NB4 (cell line): ENCODE data around the gene ANKDD1A.

Experiments
- DNase-seq: peaks from one replicate; pipeline ENCODE4 v3.0.0; 2010; ENCODE audit warnings: low read depth
- H3K4me3 ChIP-seq: one replicate; pipeline ENCODE4 v1.5.1; 2011; ENCODE audit warnings: mild to moderate bottlenecking, low read depth, low read length, moderate library complexity
- CTCF ChIP-seq: IDR thresholded peaks from one replicate; pipeline ENCODE4 v1.5.1; 2012; ENCODE audit warnings: low read depth, low read length
- MAX ChIP-seq: IDR thresholded peaks from 2 replicates; pipeline ENCODE4 v1.6.1; 2011; ENCODE audit warnings: low read depth, low read length
- MYC ChIP-seq: IDR thresholded peaks from 2 replicates; pipeline ENCODE4 v1.6.1; 2011; ENCODE audit warnings: low read depth, low read length
- POLR2A ChIP-seq: IDR thresholded peaks from 2 replicates; pipeline ENCODE4 v1.6.1; 2011; ENCODE audit warnings: mild to moderate bottlenecking; ENCODE audit not compliant: insufficient read length; ENCODE audit errors: extremely low read depth

The ANKDD1A gene

GRCh38 chr15:64865998-64866520 lies 45.6 kb upstream of the ANKDD1A start:
- no peak for DNase-seq
- H3K4me3 ChIP-seq, result no peak overlapping the region
- no peak for TF ChIP-seq CTCF
- no peak for TF ChIP-seq POLR2A
- TF ChIP-seq MAX, result no peak
- TF ChIP-seq MYC, result no peak

GRCh38 chr15:64869501-64869900 lies 42.2 kb upstream of the ANKDD1A start:
- no peak for TF ChIP-seq POLR2A
- TF ChIP-seq CTCF, result no peak
- no peak for TF ChIP-seq MAX
- H3K4me3 ChIP-seq, result no peak overlapping the region
- no peak for DNase-seq

GRCh38 chr15:64870353-64870752 lies 41.3 kb upstream of the ANKDD1A start:
- no peak overlapping the region for H3K4me3 ChIP-seq
- TF ChIP-seq POLR2A, result no peak
- no peak for TF ChIP-seq MYC
- no peak for TF ChIP-seq CTCF
- TF ChIP-seq MAX, result no peak
- DNase-seq, result no peak

- DNase-seq, result peak; percentile 49
- TF ChIP-seq MAX, result no peak
- no peak for TF ChIP-seq MYC
- TF ChIP-seq CTCF, result no peak
- no peak for TF ChIP-seq POLR2A
- H3K4me3 ChIP-seq, result no peak overlapping the region
These were observed 36.0 kb upstream of the ANKDD1A start for GRCh38 chr15:64875641-64876223.

- DNase-seq, result peak; percentile 40
- H3K4me3 ChIP-seq, result no peak overlapping the region
- TF ChIP-seq MAX (no peak), POLR2A (no peak), CTCF (no peak), MYC (no peak)
These were observed 34.3 kb upstream of the ANKDD1A start for GRCh38 chr15:64877435-64877834.
